Fibroblast of pulmonary artery (primary cell): Measurements from ENCODE around the gene NPBWR2.

Source experiments
- DNase-seq: peaks from one replicate; pipeline ENCODE4 v3.0.0-alpha.2; 2010; ENCODE audit warnings: low read depth
- H3K4me3 ChIP-seq: replicated peaks from 2 replicates; pipeline ENCODE4 v1.5.1; 2011; ENCODE audit warnings: low read depth, mild to moderate bottlenecking, control low read depth, low read length, moderate library complexity
- TF ChIP-seq, protein P1 (sequence below): IDR thresholded peaks from 2 replicates; pipeline ENCODE4 v1.5.1; 2011; ENCODE audit warnings: mild to moderate bottlenecking, control low read depth, low read length, inconsistent platforms; ENCODE audit errors: missing control alignments

Gene NPBWR2

DNA sequence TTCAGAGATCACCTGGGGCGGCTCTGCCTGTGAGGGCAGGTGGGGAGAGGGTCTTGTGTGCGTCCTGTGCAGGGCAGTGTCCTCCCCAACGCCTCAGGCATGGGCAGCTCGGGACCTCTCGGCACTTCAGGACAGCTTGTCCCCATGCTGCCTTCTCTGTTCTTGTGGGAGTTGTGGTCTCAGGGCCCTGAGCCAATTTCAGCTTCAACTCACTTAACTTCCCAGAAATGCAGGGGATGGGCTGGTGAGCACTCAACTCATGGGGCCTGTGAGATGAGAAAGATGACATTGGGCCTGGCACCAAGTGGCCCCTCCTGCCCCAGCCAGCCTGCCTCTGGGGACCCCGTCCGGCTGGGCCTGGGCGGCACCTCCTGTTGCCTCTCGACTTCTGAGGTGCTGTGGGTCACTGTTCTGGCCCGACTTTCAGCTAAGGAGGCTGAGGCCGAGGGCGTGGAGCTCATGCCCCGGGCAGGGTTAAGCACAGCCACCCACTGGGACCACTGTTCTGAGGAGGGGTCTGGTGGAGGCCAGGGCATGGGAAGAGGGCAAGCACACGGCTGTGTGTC, 34.8 kb downstream of the NPBWR2 start:
- no peak for DNase-seq
- TF ChIP-seq, protein P1, sequence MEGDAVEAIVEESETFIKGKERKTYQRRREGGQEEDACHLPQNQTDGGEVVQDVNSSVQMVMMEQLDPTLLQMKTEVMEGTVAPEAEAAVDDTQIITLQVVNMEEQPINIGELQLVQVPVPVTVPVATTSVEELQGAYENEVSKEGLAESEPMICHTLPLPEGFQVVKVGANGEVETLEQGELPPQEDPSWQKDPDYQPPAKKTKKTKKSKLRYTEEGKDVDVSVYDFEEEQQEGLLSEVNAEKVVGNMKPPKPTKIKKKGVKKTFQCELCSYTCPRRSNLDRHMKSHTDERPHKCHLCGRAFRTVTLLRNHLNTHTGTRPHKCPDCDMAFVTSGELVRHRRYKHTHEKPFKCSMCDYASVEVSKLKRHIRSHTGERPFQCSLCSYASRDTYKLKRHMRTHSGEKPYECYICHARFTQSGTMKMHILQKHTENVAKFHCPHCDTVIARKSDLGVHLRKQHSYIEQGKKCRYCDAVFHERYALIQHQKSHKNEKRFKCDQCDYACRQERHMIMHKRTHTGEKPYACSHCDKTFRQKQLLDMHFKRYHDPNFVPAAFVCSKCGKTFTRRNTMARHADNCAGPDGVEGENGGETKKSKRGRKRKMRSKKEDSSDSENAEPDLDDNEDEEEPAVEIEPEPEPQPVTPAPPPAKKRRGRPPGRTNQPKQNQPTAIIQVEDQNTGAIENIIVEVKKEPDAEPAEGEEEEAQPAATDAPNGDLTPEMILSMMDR = no peak
- H3K4me3 ChIP-seq = no peak overlapping the region

DNA sequence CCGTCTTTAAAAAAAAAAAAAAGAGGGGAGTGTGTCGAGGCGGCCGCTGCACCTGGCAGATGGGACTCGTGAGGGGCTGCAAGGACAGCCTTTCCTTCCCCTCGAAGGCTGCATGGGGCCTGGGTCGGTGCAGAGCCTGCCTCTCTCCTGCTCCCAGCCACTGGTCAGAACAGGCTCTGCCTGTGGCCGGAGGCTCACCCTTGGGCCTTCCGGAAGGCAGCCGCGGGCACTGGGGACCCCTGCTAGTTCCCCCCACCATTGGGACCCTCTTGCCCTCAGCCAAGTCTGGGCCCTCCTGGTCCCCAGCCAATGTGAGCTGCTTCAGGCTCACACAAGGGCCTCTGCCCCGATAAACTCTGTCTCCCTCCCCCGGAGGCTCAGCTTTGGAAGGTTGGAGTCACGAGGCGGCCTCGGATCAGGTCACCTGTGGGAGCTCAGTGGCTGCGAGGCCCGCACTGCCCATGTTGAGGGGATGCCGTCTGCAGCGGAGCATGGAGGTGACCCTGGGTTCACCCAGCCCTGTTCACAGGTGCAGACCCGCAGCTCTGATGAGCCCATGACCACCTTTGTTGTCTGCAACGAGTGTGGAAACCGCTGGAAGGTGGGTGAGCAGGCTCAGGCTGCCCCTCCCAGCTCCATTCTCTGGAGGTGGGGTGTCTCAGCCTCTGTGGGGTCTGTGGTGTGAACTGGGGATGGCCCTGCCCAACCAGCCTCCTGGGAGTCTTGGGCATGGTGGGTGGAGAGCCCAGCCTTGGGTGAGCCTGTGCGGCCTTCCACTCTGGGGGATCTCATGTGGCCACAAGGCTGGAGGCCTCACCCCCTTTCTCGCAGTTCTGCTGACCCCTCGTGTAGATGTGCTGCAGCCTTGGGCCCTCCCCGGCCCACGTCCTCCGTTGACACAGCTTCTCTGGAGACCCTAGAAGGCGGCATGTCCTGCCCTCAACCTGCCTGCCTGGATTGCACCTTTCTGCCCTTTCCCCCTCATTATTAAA, 35.7 kb downstream of the NPBWR2 start:
- TF ChIP-seq, protein P1 = no peak
- DNase-seq = no peak
- no peak overlapping the region for H3K4me3 ChIP-seq

DNA sequence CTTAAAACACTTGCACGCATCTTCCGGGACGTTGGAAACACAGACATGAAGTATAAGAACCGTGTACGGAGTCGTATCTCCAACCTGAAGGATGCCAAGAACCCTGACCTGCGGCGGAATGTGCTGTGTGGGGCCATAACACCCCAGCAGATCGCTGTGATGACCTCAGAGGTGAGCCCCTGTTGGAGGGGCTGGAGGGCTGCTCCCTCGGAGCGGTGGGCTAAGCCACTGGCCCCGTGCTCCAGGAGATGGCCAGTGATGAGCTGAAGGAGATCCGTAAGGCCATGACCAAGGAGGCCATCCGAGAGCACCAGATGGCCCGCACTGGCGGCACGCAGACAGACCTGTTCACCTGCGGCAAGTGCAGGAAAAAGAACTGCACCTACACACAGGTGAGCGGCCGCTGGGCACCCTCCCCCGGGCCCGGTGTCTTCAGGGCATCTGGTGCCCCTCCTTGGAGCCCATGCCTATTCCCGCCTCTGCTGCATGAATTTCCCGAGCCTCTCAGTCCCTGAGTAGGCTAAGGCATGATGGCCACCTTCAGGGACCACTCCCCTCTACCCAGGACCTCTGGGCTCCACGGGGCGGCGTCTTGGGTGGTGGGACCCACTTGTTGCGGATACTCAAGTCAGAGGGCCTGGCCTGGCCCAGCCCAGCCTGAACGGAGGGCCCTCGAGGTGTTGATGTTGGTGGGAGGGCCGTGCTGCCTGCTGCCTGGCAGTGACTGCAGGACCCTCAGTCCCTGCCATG, 36.9 kb downstream of the NPBWR2 start:
- DNase-seq = no peak
- H3K4me3 ChIP-seq = no peak overlapping the region
- TF ChIP-seq, protein P1 = no peak

DNA sequence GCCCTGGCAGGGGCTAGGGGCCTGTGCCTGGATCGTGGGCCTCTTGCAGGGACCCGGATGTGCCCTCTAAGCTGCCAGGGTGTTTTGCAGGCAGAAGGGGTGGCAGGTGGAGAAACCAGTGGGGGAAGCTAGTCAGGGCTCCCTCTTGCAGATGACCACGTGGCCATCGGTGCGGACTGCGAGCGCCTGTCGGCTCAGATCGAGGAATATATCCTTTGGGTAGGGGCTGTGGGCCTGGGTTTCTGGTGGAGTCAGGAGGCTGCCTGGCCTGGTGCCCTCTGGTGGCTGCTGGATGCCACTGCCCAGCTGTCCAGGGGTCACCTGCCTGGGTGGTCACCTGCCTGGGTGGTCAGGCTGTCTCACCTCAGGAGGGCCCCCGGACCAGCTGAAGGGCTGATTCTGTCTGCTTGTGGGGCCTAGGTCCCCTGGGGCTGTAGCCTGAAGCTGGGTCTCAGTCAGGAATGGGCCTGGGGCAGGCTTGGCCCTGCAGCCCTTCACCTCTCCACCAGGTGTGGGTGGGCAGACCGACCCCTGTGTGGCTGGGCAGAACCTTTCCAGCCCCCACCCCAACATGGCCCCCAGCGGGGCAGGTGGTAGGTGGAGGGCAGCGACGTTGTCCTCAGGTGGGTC, 37.6 kb downstream of the NPBWR2 start:
- TF ChIP-seq, protein P1 = peak; percentile 70
- H3K4me3 ChIP-seq = no peak overlapping the region
- peak; percentile 28 for DNase-seq

DNA sequence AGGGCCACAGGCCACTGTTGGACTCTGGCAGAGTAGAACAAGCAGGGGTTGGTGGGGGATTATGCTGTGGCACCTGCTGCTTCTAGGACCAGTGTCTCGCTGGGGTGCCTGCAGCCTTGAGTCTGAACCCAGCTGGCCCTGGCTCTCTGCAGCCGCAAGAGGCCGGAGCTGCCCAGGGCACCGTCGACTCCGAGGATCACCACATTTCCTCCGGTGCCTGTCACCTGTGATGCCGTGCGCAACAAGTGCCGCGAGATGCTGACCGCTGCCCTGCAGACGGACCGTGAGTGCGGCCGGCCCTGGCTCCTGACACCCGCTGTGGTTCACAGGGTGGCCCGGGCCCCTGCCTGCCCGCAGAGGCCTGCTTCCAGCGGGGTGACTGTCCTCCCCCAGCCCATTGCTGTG, 38.2 kb downstream of the NPBWR2 start:
- TF ChIP-seq, protein P1 = no peak

DNA sequence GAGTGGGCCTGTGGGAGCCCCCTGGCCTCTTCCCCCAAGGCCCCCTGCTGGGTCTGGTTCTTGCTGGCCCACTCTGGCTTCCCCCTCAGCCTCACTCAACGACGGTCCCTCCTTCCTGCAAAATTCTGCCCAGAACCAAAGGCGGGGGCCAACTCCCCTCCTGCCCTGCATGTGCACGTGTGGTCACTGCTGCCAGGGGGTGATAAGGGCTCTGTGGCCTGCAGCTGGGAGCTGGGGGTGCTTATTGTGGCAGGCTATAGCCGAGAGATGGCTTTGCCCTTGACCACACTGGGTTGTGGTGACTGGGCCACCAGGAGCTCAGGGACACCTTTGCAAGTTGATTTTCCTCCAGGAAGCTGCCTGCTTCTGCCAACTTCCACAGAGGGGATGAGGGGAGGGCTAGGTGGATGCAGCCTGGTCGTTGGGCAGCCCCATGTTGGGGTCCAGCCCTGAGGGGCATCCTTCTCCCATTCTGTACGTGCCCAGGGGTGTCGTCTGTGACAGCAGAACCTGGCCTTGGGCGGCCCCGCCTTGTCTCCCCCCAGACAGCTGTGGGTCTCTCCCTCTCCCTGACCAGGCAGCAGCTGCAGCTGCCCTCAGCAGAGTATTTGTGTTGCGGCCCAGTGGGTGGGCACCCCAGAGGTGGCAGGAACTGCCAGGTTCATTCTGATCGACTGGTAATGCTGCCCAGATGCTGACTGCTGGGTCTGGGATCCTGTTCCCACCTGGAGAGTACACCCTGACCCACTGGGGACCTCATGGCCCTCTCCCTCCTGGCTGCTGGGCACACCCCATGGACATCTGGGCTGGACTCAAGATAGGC, 38.8 kb downstream of the NPBWR2 start:
- DNase-seq = no peak
- TF ChIP-seq, protein P1 = no peak
- H3K4me3 ChIP-seq = no peak overlapping the region

More for the DNA sequence above, 38.2 kb downstream of the NPBWR2 start:
- H3K4me3 ChIP-seq = no peak overlapping the region
- DNase-seq = no peak
